Measurements from ENCODE around the gene AURKAIP1.
A peak's percentile ranks its signal among the peaks of the same experiment; 100 is the strongest.

The AURKAIP1 gene

DNA sequence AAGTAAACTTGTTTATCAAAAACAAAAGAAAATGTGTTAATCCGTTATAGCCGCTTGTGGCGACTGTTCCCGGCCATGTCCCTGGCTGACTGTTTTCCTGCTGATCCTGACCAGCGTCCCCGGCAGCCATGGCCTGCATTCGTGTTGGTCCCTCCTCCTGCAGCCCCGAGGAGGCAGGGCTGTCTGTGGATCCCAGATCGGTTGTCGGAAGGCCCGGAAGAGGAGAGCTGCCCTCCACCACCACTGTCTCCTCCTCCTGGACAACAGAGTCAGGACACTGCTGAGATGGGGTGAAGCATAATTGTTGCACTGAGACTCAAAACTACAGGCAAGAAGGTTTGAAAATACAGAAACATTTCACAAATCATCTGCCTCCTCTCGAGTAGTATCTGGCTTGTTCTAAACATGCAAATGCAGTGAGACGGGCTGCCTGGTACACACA is 13.0 kb downstream of the AURKAIP1 start:
- DNase-seq (ENCODE audit: low read depth in 2 of 2, low spot score in 1 of 2), result no peak

DNA sequence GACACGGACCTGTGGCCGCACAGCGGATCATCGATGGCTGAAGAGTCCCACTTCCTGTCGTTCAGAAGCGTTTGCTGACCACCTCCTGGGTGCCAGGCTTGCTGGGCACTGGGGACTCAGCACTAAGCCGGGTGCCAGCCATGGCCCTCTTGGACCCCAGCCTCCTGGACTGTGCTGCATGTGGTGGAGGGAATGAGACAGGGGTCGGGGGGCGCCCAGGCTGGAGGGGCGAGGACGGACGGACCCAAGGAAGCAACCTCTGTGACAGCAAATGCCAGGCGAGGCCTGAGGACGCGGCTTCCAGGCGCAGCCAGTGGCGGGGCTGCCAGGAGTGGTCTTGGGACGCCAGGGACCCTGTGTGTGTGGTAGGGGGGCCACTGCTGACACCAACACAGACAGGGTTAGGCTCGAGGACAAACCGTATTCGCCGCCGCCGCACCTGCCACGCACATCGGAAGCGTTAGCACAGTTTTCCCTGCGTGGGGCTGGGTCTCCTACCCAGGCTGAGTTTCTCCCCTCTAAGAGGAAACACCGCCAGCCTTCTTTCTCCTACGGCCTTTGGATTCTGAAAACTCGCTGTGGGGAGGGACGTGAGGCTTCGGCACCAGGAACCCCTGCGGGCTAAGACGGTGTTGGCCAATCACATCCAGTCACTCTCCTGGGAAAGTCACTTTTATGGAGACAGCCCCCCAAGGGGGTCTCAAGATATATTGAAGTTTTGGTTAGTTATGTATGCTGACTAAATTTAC is 13.6 kb downstream of the AURKAIP1 start:
- no peak for DNase-seq (ENCODE audit: low read depth in 2 of 2, low spot score in 1 of 2)

GRCh38 chr1:1360506-1361169 is 14.4 kb downstream of the AURKAIP1 start:
- DNase-seq (ENCODE audit: low read depth in 2 of 2, low spot score in 1 of 2), result no peak

GRCh38 chr1:1359664-1360468 is 15.1 kb downstream of the AURKAIP1 start:
- DNase-seq (ENCODE audit: low read depth in 2 of 2, low spot score in 1 of 2), result no peak

DNA sequence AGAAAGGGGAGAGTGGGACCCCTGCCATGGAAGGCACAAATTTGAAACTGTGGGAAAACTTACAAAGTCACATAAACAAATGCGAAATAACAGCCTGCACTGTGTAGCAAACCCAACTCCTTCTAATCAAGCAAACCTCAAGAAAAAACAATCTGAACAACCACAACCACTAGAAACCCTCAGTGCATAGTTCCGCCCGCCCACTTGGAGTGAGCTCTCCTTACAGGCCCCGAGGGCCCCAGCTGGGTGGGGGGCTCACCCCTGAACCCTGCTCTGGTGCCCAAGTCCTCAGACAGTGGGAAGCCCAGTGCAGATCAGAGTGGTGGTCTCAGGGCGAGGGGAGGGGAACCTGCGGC is 15.7 kb downstream of the AURKAIP1 start:
- DNase-seq (ENCODE audit: low read depth in 2 of 2, low spot score in 1 of 2), result no peak

DNA sequence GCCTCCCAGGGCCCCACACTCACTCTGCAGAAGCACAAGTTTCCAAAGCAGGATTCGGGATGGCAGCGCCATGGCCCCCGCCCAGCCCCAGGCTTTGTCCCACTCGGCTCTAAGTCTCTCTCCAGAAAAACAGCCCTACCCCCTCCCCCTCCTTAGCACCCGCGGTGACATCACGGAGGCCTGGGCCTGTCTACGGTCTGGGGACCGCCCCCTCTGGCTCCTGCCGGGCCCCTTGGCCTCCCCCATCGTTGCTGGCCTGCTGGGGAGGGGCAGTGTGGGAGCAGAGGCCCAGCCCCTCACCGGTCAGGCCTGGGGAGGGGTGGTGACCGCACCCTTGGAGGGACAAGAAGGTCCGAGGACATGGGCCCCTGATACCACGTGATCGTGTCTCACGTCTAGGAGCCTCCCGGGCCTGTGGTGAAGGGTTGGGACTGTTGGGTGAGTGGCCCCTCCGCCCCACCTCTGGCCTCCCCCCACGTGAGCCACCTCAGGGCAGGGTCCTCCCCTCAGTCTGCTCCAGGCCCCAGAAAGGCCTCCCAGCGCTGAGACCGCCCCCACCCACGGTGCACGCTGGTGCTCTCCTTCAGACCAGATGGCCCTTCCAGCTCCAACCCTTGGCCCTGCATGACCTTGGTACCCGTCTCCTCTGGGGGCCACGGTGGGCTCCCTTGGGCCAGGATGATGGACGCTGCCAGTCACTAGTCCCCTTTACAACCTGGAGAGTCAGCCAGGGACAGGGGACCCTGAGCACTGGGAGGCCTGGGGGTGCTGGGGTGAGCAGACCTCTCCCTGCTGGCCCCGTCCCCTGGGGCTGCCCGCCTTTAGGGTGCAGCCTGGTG is 16.4 kb downstream of the AURKAIP1 start, which contains the start of gene MXRA8:
TSS of gene MXRA8 (minus strand) at position 123 of the 839 bp plus-strand sequence. CDS start at position 72, 51 bp downstream.
- no peak for DNase-seq (ENCODE audit: low read depth in 2 of 2, low spot score in 1 of 2)

DNA sequence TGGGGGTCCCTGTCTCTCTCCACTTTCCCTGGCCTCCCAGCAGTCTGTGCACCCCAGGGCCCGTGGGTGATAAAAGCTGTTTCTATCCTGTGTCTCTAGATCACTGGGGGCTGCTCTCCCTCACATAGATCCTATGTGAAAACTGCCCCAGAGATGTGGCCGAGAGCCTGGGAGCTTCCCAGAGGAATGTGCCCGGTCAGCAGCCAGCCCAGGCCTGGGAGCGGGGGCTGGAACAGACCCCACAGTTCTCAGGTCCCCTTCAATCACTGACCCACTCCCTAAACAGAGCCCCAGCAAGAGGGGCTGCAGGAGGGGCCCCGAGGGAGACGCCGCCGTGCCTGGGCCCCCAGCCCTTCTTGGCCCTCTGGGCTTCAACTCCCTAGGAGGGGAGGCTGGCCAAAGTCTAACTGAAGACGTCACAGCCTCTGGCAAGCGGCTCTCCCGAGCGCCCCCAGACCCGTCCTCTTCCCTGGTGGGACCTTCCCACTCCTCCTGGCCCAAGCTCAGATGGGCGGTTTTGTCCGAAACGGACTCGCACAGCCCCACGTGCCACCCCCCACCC is 17.1 kb downstream of the AURKAIP1 start:
- no peak for DNase-seq (ENCODE audit: low read depth in 2 of 2, low spot score in 1 of 2)

DNA sequence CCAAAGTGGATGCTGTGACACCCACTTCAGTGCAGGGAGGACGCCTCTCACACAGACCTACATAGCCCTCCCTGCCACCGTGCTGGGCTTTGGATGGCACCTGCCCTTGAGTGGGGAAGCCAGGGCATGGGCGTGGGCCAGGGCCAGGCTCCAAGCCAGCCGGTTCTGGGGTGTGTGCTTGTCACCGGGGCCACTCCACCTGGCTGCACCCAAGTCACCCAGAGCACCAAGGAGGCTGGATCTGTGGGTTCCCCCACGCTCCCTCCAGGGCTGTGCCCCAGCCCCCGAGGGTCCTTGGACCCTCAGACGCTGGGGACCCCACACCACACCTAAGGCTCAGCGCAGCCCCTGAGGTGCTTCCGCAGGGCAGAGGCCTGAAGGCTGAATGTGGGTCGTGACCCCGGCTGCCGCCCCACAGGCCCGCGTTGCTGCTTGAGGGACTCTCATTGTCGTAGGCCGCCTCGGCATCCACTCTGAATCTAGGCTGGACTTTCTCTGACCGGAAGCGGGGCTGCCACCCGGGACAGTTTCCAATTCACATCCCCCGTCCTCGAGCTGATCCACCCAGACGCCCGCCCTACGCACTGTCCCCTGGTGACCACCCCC is 18.1 kb downstream of the AURKAIP1 start:
- DNase-seq (ENCODE audit: low read depth in 2 of 2, low spot score in 1 of 2), result no peak

DNA sequence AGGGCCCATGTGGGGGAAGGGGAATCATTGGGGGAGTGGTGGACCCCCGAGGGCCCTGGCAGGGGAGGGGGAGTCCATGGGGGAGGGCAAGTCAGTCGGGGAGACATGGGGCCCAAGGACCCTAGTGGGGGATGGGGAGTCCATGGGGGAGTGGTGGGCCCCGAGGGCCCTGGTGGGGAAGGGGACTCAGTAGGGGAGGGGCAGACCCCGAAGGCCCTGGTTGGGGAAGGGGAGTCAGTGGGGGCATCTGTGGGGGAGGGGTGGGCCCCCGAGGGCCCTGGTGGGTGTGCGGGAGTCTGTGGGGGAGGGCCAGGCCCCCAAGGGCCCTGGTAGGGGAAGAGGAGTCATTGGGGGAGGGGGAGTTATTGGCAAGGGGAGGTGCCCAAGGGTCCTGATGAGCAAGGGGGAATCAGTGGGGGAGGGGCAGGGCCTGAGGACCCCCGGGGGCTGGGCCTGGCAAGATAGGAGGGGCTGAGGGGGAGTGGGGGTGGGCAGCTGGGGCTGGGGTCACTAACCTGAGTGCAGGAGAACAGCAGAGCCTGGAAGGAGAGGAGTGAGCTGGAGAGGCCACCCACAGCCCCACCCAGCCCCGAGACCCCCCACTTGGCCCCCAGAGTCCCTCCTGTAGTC is 18.7 kb downstream of the AURKAIP1 start:
- DNase-seq (ENCODE audit: low read depth in 2 of 2, low spot score in 1 of 2), result no peak

- DNase-seq (ENCODE audit: low read depth in 2 of 2, low spot score in 1 of 2), result no peak
Observed at GRCh38 chr1:1355416-1355815, 19.6 kb downstream of the AURKAIP1 start.

DNA sequence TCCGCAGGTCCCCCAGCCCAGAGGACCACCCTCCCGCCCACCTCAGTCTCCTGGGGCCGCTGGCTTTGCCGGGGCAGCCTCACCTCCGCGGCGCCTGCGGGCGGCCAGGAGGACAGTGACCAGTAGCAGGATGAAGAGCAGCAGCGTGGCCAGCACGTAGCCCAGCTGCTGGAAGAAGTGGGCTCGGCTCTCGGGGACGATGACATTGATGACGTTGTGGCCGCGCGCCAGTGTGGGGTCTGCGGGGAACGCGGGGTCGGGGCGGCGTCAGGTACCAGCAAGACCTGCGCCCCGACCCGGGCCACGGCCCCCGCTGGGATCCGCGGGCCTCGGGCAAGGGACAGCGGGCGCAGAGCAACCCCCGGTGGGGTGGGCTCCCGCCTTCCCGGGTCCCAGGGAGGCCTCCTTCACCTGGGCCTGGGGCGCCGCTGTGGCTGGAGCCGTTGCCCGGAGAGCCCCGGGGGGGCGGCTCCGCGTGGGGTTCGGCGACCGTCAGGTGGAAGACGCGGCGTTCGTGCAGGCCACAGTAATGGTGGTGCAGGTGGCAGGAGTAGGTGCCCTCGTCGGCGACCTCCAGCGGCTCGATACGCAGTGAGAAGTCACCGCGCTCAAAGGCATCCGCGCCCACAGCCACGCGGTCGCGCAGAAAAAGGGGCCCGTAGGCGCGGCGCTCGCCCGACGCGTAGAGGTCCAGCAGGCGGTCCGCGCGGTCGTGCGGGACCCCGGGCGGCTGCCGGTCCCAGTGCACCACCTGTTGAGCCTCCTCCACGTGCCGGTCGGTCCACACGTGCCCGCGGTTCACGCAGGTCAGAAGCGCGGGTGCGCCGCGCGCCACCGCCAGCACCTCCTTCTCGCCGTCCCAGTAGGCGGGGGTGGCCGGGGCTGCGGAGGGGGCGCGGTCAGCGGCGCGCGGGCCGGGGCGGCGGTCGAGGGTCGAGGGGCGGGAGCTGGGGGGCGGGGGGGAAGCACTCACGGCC is 20.4 kb downstream of the AURKAIP1 start:
- no peak for DNase-seq (ENCODE audit: low read depth in 2 of 2, low spot score in 1 of 2)

GRCh38 chr1:1353389-1354151 is 21.4 kb downstream of the AURKAIP1 start:
- no peak for DNase-seq (ENCODE audit: low read depth in 2 of 2, low spot score in 1 of 2)

DNA sequence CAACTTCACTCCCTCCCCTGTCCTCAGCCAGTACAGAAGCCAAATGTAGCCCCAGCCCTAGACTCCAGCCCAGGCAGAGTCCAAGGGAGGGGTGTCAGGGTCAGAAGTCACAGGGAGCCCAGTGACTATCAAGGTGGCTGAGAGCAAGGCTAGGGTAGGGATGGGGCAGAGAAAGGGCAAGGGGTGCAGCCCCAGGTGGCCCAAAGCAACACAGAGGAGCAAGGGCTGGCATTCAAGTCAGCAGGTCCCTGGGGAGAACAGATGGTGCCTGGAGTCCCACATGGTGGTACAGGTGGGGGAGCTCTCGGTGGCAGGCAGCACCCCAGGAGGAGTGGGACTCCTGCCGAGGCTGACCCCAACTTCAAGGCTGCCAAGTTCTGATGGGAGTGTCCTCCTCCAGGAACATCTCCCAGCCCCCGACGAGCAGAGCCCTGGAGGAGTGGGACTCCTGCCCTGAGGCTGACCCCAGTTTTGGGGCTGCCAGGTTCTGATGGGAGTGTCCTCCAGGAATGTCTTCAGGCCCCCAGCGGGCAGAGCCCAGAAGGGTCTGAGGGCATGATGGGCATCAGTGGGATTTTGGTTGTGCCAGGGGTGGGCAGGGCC is 22.1 kb downstream of the AURKAIP1 start:
- no peak for DNase-seq (ENCODE audit: low read depth in 2 of 2, low spot score in 1 of 2)

DNA sequence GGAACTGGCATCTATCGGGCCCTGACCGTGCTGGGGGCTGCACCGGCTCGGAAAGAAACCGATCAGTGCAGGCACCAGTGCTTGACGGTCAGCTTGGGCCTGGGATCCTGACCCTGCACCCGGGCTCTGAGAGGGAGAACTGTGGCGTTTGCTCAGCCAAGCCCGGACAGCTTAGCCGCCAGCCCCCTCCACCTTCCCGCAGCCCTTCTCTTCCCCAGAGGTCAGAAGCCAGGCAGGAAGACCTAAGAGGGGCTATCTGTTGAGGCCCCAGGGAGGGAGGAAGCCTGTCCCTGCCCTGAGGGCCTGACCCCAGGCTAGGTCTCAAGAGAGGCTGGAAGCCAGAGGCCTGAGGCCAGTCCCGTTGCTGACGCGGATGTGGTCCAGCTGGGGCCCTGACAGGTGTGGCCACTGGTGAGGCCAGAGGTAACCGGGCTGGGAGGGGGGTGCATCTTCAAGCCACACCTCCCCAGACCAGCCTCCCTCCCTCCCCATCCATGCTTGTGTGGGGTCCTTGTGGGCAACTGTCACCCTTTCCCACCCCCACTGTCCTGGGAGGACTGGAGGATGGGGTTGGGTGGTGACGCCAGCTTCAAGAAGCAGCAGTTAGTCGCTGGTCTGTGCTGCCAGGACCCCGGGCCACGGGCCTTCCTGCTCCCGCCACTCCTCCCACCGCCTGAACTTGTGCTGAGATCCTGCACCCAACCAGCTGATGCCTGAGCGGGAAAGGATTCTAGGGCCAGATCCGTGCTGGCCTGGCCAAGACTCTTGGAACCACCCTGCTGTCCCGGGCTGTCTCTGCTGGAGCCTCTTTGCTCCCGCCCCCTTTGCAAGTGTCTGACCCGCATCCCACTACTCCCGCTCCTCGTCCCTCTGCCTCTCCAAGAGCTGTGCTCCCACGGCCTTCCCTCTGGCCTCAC is 23.2 kb downstream of the AURKAIP1 start:
- DNase-seq (ENCODE audit: low read depth in 2 of 2, low spot score in 1 of 2), result no peak

GRCh38 chr1:1349256-1350012 is 25.6 kb downstream of the AURKAIP1 start, which contains the start of gene DVL1:
TSS of gene DVL1 (minus strand) at chr1:1349418. CDS start at chr1:1349065, 353 bp downstream.
- DNase-seq (ENCODE audit: low read depth in 2 of 2, low spot score in 1 of 2), result peak; percentile 28 to 49

Measured in stimulated activated CD8-positive, alpha-beta memory T cell treated with anti-CD3 and anti-CD28 coated beads, Interleukin-4, amount 100 ng/mL, for 1 hour (primary cell).